Epithelial cell of esophagus (primary cell): ENCODE data around the gene KCNH6.

Source experiments
- DNase-seq: peaks from one replicate; pipeline ENCODE4 v3.0.0; 2010; ENCODE audit warnings: low read depth
- H3K4me3 ChIP-seq: 2 replicates; pipeline ENCODE4 v1.5.1; 2011; ENCODE audit warnings: mild to moderate bottlenecking, low read length, control low read depth
- TF ChIP-seq, protein P1 (sequence below): IDR thresholded peaks from 2 replicates; pipeline ENCODE4 v1.5.1; 2011; ENCODE audit warnings: low read depth, mild to moderate bottlenecking, low read length, control low read depth, inconsistent platforms; ENCODE audit not compliant: insufficient read depth; ENCODE audit errors: missing control alignments

The KCNH6 gene

GRCh38 chr17:63487014-63487339, 36.2 kb upstream of the KCNH6 start:
- no peak overlapping the region for H3K4me3 ChIP-seq
- DNase-seq = no peak
- TF ChIP-seq, protein P1, sequence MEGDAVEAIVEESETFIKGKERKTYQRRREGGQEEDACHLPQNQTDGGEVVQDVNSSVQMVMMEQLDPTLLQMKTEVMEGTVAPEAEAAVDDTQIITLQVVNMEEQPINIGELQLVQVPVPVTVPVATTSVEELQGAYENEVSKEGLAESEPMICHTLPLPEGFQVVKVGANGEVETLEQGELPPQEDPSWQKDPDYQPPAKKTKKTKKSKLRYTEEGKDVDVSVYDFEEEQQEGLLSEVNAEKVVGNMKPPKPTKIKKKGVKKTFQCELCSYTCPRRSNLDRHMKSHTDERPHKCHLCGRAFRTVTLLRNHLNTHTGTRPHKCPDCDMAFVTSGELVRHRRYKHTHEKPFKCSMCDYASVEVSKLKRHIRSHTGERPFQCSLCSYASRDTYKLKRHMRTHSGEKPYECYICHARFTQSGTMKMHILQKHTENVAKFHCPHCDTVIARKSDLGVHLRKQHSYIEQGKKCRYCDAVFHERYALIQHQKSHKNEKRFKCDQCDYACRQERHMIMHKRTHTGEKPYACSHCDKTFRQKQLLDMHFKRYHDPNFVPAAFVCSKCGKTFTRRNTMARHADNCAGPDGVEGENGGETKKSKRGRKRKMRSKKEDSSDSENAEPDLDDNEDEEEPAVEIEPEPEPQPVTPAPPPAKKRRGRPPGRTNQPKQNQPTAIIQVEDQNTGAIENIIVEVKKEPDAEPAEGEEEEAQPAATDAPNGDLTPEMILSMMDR = no peak

DNA sequence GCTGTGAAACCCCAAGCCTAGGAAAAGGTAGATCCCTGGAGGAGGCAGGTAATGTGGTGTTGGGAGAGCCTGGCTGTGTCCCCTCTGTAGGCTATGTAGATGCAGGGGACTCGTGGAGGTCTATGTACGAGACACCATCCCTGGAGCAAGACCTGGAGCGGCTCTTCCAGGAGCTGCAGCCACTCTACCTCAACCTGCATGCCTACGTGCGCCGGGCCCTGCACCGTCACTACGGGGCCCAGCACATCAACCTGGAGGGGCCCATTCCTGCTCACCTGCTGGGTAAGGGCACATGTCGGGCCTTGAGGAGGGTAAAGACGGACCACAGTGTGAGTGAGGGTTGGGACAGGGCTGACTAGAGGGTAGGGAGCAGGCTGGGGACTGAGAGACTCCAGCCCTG, 34.3 kb upstream of the KCNH6 start:
- TF ChIP-seq, protein P1 = no peak
- no peak for DNase-seq
- H3K4me3 ChIP-seq = no peak overlapping the region

- TF ChIP-seq, protein P1 = no peak
- H3K4me3 ChIP-seq = no peak overlapping the region
- DNase-seq = no peak
Measured at GRCh38 chr17:63489291-63489690, 33.9 kb upstream of the KCNH6 start.

DNA sequence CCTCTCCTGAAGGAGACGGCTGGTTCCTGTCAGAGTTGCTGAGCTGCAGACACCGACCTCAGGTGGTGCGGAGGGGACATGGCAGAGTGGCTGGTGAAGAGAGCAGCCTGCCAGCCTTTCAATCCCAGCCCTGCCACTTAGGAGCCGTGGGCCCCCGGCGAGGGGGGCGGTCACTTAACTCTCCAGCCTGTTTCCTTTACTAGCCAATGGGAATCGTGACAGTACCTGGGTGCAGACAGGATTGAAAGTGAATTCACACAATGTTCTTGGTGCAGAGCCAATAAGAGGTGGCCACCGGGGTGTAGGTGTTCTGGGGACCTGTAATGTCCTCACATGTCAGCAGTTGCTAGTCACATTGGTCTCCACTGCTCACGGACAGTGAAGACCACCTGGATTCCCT, 32.8 kb upstream of the KCNH6 start:
- DNase-seq = no peak
- no peak overlapping the region for H3K4me3 ChIP-seq
- TF ChIP-seq, protein P1 = peak; percentile 24

- no peak overlapping the region for H3K4me3 ChIP-seq
- no peak for DNase-seq
- TF ChIP-seq, protein P1 = no peak
Measured at GRCh38 chr17:63490858-63491400, 32.2 kb upstream of the KCNH6 start.

- no peak for DNase-seq
Measured at GRCh38 chr17:63491413-63491812, 31.7 kb upstream of the KCNH6 start.

More at GRCh38 chr17:63491413-63491812, 31.7 kb upstream of the KCNH6 start:
- no peak overlapping the region for H3K4me3 ChIP-seq
- TF ChIP-seq, protein P1 = no peak
